ENCODE results near the gene HSDL2. TPM values are rescaled to one million over a fixed set of nuclear protein-coding genes. Genes with fewer than 3 reads are reported as not detected.
"Not testable (repeated sequence)": the region's sequence is repeated elsewhere in the genome, so short reads cannot be mapped to it uniquely, and the experiment has no call there.

HSDL2 gene
- total RNA-seq, 2 donors from 2014 or later: 23.4 to 38.1 TPM

GRCh38 chr9:112352209-112352608 lies 27.7 kb upstream of the HSDL2 start:
- Mint-ChIP-seq H3K9me3 (no peaks in the 10 kb centered on the region), H3K4me3 (no peak overlapping the region), H3K4me1 (peaks cover 12% of the 10 kb centered on the region), H3K36me3 (ENCODE audit: low read depth) (peaks cover 8% of the 10 kb centered on the region), H3K27me3 (no peaks in the 10 kb centered on the region), H3K27ac (no peak overlapping the region)
- ATAC-seq (replicated peaks): no peak

- ATAC-seq (replicated peaks): no peak
- H3K36me3 Mint-ChIP-seq (ENCODE audit: low read depth): no peaks in the 10 kb centered on the region
- no peak overlapping the region for H3K27ac Mint-ChIP-seq
- no peaks in the 10 kb centered on the region for H3K27me3 Mint-ChIP-seq
- H3K9me3 Mint-ChIP-seq: no peaks in the 10 kb centered on the region
- no peaks in the 10 kb centered on the region for H3K4me1 Mint-ChIP-seq
- H3K4me3 Mint-ChIP-seq: no peak overlapping the region
Observed at GRCh38 chr9:112354081-112354743, 25.7 kb upstream of the HSDL2 start.

DNA sequence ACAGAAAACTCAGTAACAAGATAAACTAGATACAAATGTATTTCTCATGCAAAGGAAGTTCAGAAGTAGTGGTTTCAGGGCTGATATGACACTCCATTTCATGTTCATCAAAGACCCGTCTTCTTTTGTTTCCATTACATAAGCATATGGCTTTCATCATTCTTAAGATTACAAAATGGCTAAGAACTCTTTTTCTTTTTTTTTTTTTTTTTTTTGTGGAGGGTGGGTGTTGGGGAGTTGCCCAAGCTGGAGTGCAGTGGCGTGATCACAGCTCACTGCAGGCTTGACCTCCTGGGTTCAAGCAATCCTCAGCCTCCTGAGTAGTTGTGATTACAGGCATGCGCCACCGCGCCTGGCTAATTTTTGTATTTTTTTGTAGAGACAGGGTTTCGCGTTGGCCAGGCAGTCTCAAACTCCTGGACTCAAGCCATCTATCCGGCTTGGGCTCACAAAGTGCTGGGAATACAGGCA lies 24.4 kb upstream of the HSDL2 start:
- Mint-ChIP-seq H3K9me3 (no peaks in the 10 kb centered on the region), H3K27ac (peak overlapping the region; percentile 64), H3K4me3 (no peak overlapping the region), H3K27me3 (no peaks in the 10 kb centered on the region), H3K36me3 (ENCODE audit: low read depth) (no peaks in the 10 kb centered on the region), H3K4me1 (peaks cover 3% of the 10 kb centered on the region)
- ATAC-seq (replicated peaks): peak; percentile 67

- H3K4me3 Mint-ChIP-seq: peak overlapping the region; percentile 26
- H3K36me3 Mint-ChIP-seq (ENCODE audit: low read depth): no peaks in the 10 kb centered on the region
- H3K27me3 Mint-ChIP-seq: peaks cover 5% of the 10 kb centered on the region
- peak; percentile 94 for ATAC-seq (replicated peaks)
- peak overlapping the region; percentile 58 for H3K27ac Mint-ChIP-seq
- no peaks in the 10 kb centered on the region for H3K9me3 Mint-ChIP-seq
- peaks cover 5% of the 10 kb centered on the region for H3K4me1 Mint-ChIP-seq
Observed at GRCh38 chr9:112360047-112360804, 19.7 kb upstream of the HSDL2 start.

DNA sequence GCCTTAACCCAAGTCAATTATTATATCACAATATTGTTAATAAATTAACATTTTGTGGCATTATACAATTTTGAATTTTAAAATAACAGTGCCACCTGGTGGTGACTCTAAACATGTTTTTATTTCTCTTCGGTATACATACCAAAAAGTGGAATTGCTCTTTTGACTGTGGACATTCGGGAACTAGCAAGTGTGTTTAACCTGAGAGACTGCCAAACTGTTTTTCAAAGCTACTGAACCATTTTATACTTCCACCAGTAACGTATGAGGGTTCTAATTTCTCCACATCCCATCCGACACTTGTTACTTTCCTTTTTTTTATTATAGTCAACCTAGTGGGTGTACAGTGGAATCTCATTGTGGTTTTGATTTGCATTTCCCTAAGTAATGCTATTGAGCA lies 18.3 kb upstream of the HSDL2 start:
- H3K4me3 Mint-ChIP-seq: no peak overlapping the region
- H3K36me3 Mint-ChIP-seq (ENCODE audit: low read depth): no peaks in the 10 kb centered on the region
- H3K4me1 Mint-ChIP-seq: peaks cover 5% of the 10 kb centered on the region
- H3K27ac Mint-ChIP-seq: no peak overlapping the region
- peak; percentile 28 for ATAC-seq (replicated peaks)
- H3K27me3 Mint-ChIP-seq: peaks cover 5% of the 10 kb centered on the region
- H3K9me3 Mint-ChIP-seq: no peaks in the 10 kb centered on the region

GRCh38 chr9:112364761-112365160 lies 15.1 kb upstream of the HSDL2 start:
- Mint-ChIP-seq H3K27ac (no peak overlapping the region), H3K4me3 (no peak overlapping the region), H3K4me1 (peaks cover 5% of the 10 kb centered on the region), H3K36me3 (ENCODE audit: low read depth) (no peaks in the 10 kb centered on the region), H3K27me3 (peaks cover 5% of the 10 kb centered on the region), H3K9me3 (peaks cover 10% of the 10 kb centered on the region)
- ATAC-seq (replicated peaks): no peak

DNA sequence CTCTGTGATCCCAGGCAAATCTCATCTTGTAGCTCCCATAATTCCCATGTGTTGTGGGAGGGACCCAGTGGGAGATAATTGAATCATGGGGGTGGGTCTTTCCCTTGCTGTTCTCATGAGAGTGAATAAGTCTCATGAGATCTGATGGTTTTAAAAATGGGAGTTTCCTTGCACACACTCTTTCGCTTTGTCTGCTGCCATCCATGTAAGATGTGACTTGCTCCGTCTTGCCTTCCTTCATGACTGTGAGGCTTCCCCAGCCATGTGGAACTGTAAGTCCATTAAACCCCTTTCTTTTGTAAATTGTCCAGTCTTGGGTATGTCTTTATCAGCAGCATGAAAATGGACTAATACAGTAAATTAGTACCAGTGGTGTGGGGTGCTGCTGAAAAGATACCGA lies 14.7 kb upstream of the HSDL2 start:
- not testable (repeated sequence) for H3K4me1 Mint-ChIP-seq; H3K4me3 Mint-ChIP-seq; ATAC-seq (replicated peaks); H3K27ac Mint-ChIP-seq; H3K27me3 Mint-ChIP-seq; H3K36me3 Mint-ChIP-seq (ENCODE audit: low read depth)
- peaks cover 13% of the 10 kb centered on the region for H3K9me3 Mint-ChIP-seq

DNA sequence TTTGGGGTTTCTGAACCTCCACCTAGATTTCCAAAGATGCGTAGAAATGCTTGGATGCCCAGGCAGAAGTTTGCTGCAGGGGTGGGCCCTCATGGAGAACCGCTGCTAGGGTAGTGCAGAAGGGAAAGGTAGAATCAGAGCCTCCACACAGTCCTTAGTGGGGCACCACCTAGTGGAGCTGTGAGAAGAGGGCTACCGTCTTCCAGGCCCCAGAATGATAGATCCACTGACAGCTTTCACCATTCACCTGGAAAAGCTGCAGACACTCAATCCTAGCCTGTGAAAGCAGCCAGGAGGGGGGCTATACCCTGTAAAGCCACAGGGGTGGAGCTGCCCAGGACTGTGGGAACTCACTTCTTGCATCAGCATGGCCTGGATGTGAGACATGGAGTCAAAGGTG lies 13.3 kb upstream of the HSDL2 start:
- Mint-ChIP-seq H3K4me1 (no peaks in the 10 kb centered on the region), H3K9me3 (peaks cover 13% of the 10 kb centered on the region), H3K4me3 (no peak overlapping the region), H3K27me3 (peaks cover 5% of the 10 kb centered on the region), H3K27ac (no peak overlapping the region), H3K36me3 (ENCODE audit: low read depth) (no peaks in the 10 kb centered on the region)
- no peak for ATAC-seq (replicated peaks)

DNA sequence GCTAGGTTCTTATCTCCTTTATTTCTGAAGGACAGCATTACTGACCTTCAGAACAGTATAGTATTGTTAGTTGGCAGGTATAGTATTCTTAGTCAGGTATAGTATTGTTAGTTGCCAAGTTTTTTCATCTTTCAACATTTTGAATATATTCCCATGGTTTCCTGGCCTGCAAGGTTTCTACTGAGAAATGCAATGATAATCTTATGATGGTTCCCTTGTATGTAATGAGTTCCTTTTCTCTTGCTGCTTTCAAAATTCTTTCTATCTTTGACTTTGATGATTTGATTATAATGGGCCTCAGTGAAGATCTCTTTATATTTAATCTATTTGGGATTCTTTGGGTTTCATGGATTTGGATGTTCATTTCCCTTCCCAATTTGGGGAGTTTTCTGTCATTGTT lies 12.4 kb upstream of the HSDL2 start:
- no peaks in the 10 kb centered on the region for H3K4me1 Mint-ChIP-seq
- H3K4me3 Mint-ChIP-seq: no peak overlapping the region
- H3K9me3 Mint-ChIP-seq: peaks cover 13% of the 10 kb centered on the region
- no peaks in the 10 kb centered on the region for H3K36me3 Mint-ChIP-seq (ENCODE audit: low read depth)
- ATAC-seq (replicated peaks): no peak
- H3K27ac Mint-ChIP-seq: no peak overlapping the region
- H3K27me3 Mint-ChIP-seq: peaks cover 4% of the 10 kb centered on the region

- Mint-ChIP-seq H3K9me3 (peaks cover 13% of the 10 kb centered on the region), H3K36me3 (ENCODE audit: low read depth) (no peaks in the 10 kb centered on the region), H3K27ac (no peak overlapping the region), H3K4me3 (no peak overlapping the region), H3K4me1 (no peaks in the 10 kb centered on the region), H3K27me3 (no peaks in the 10 kb centered on the region)
- no peak for ATAC-seq (replicated peaks)
Observed at GRCh38 chr9:112369817-112370216, 10.1 kb upstream of the HSDL2 start.

DNA sequence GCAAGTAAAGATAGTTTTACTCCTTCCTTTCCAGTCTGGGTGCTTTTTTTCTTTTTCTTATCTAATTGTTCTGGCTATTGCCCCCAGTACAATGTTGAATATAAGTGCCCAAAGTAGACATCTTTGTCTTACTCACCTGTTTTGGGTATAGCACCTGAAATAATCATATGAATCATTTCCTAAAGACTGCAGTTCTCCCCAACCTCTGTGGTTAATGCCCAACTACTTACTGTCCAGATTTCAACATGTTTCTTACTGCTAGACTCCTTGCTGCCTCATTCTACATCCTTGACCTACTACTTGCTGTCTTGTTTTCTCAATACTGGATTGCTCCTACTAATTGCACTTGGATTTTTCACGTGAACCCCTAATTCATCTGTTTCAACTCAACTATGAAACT lies 8.8 kb upstream of the HSDL2 start:
- H3K27me3 Mint-ChIP-seq: no peaks in the 10 kb centered on the region
- no peaks in the 10 kb centered on the region for H3K36me3 Mint-ChIP-seq (ENCODE audit: low read depth)
- peaks cover 13% of the 10 kb centered on the region for H3K9me3 Mint-ChIP-seq
- no peak overlapping the region for H3K27ac Mint-ChIP-seq
- H3K4me3 Mint-ChIP-seq: no peak overlapping the region
- no peak for ATAC-seq (replicated peaks)
- H3K4me1 Mint-ChIP-seq: no peaks in the 10 kb centered on the region

DNA sequence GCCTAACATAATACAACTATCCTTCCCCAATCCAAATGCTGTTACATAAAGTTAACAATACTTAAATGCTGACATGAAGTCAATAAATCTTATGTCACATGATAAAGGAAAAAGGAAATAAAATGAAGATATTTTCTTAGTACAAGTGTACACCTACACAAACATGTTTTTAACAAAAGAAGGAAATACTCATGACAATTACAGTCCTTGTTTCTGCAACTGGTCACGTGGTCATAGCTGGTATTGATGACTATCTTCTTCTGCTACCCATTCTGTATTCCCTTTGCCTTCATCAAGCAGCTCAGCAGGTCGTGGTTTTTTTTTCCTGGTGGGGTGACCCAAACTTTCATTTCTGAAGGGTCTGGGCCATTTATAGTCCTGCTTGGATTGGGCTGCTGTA lies 6.2 kb upstream of the HSDL2 start:
- not testable (repeated sequence) for H3K4me3 Mint-ChIP-seq

GRCh38 chr9:112374232-112374631 lies 5.7 kb upstream of the HSDL2 start:
- H3K9me3 Mint-ChIP-seq; ATAC-seq (replicated peaks); H3K27me3 Mint-ChIP-seq; H3K4me3 Mint-ChIP-seq; H3K36me3 Mint-ChIP-seq (ENCODE audit: low read depth); H3K27ac Mint-ChIP-seq: not testable (repeated sequence)
- peaks cover 11% of the 10 kb centered on the region for H3K4me1 Mint-ChIP-seq

More for the DNA sequence above, 6.2 kb upstream of the HSDL2 start:
- peaks cover 11% of the 10 kb centered on the region for H3K4me1 Mint-ChIP-seq
- not testable (repeated sequence) for H3K27ac Mint-ChIP-seq; H3K27me3 Mint-ChIP-seq; H3K9me3 Mint-ChIP-seq; ATAC-seq (replicated peaks); H3K36me3 Mint-ChIP-seq (ENCODE audit: low read depth)

GRCh38 chr9:112375361-112375760 lies 4.5 kb upstream of the HSDL2 start:
- Mint-ChIP-seq H3K4me3 (no peak overlapping the region), H3K4me1 (peaks cover 11% of the 10 kb centered on the region), H3K27me3 (no peaks in the 10 kb centered on the region), H3K27ac (no peak overlapping the region), H3K36me3 (ENCODE audit: low read depth) (peaks cover 5% of the 10 kb centered on the region), H3K9me3 (no peaks in the 10 kb centered on the region)
- ATAC-seq (replicated peaks): no peak

DNA sequence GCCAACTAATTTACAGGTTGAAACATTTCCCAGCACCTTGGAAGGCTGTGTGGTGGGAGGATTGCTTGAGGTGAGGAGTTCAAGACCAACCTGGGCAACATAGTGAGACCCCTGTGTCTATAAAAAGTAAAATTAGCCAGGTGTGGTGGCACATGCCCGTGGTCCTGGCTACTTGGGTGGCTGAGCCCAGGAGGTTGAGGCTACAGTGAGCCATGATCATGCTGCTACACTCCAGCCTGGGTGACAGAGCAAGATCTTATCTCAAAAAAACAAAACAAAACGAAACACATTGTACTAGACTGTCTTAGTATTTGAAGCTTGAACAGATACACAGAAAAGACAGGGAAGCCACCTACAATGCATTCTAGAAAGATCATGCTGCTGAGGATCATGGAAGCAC lies 2.8 kb upstream of the HSDL2 start:
- ATAC-seq (replicated peaks): no peak
- Mint-ChIP-seq H3K4me3 (peak overlapping the region; percentile 100), H3K4me1 (peaks cover 11% of the 10 kb centered on the region), H3K27me3 (no peaks in the 10 kb centered on the region), H3K27ac (no peak overlapping the region), H3K9me3 (no peaks in the 10 kb centered on the region), H3K36me3 (ENCODE audit: low read depth) (peaks cover 5% of the 10 kb centered on the region)
